HepG2 (cell line): ENCODE results near the gene TGM2. TPM values are rescaled to one million over a fixed set of nuclear protein-coding genes. Genes with fewer than 3 reads are reported as not detected.

Experiments
- CHCHD3 ChIP-seq: sonication (generic); formaldehyde crosslinking; IDR thresholded peaks from 2 replicates; pipeline ENCODE4 v1.8.0; 2022; ENCODE audit warnings: mild to moderate bottlenecking, missing genetic modification reagents, moderate library complexity
- MTF2 ChIP-seq: sonication (generic); formaldehyde crosslinking; IDR thresholded peaks from 2 replicates; pipeline ENCODE4 v1.5.0; 2020; ENCODE audit warnings: missing genetic modification reagents, borderline replicate concordance
- NCOA2 ChIP-seq: sonication (generic); formaldehyde crosslinking; IDR thresholded peaks from 2 replicates; pipeline ENCODE4 v1.8.0; 2022; ENCODE audit warnings: inconsistent platforms
- NFYC ChIP-seq: IDR thresholded peaks from 2 replicates; pipeline ENCODE4 v1.6.1; 2016; ENCODE audit warnings: missing genetic modification reagents, missing compliant biosample characterization
- NKX3-1 ChIP-seq: sonication (generic); formaldehyde crosslinking; IDR thresholded peaks from 2 replicates; pipeline ENCODE4 v1.5.0; 2020; ENCODE audit warnings: missing genetic modification reagents
- NPAS2 ChIP-seq: sonication (generic); formaldehyde crosslinking; IDR thresholded peaks from 2 replicates; pipeline ENCODE4 v1.8.0; 2022; ENCODE audit warnings: mild to moderate bottlenecking, missing genetic modification reagents, borderline replicate concordance
- RAD21 ChIP-seq: fragments of 450-650 bp; formaldehyde crosslinking; IDR thresholded peaks from 2 replicates; pipeline ENCODE4 v1.5.0; 2020; ENCODE audit warnings: mild to moderate bottlenecking
- RFX5 ChIP-seq: IDR thresholded peaks from 2 replicates; pipeline ENCODE4 v1.6.1; 2011; ENCODE audit warnings: low read depth, low read length, improper control_type of control experiment
- SMARCE1 ChIP-seq: fragments of 450-650 bp; IDR thresholded peaks from 2 replicates; pipeline ENCODE4 v1.6.1; 2017; ENCODE audit warnings: borderline replicate concordance
- ZC3H13 ChIP-seq: sonication (generic); formaldehyde crosslinking; IDR thresholded peaks from 2 replicates; pipeline ENCODE4 v1.8.1; 2023; ENCODE audit warnings: mild to moderate bottlenecking, missing genetic modification reagents, moderate library complexity
- ZMYM2 ChIP-seq: sonication (generic); formaldehyde crosslinking; IDR thresholded peaks from 2 replicates; pipeline ENCODE4 v1.8.0; 2022; ENCODE audit warnings: mild to moderate bottlenecking, missing genetic modification reagents
- ZNF556 ChIP-seq: sonication (generic); formaldehyde crosslinking; IDR thresholded peaks from 2 replicates; pipeline ENCODE4 v1.4.0; 2020; ENCODE audit warnings: mild to moderate bottlenecking, missing genetic modification reagents, borderline replicate concordance
- ZNF562 ChIP-seq: sonication (generic); formaldehyde crosslinking; IDR thresholded peaks from 2 replicates; pipeline ENCODE4 v1.8.0; 2022; ENCODE audit warnings: missing genetic modification reagents, borderline replicate concordance
- polyA plus RNA-seq, 8 experiments: library from polyadenylated mRNA; depleted of rRNA in 3 of 8; stranded (reverse) in 7 of 8; unstranded in 1 of 8; fragments of >200 nt; fragmentation: Illumina TruSeq in 4 of 8; extraction: Trizol in 4 of 8; gene quantifications; 2 replicates each; pipeline versions ENCODE4 v1.2.1 to v1.2.3, GENCODE V29; 2011 to 2016; ENCODE audit warnings: low read depth in 4 of 8, missing spikeins in 1 of 8, mixed read lengths in 1 of 8; ENCODE audit not compliant: insufficient read depth in 1 of 8
- total RNA-seq, 5 experiments: library from RNA; depleted of rRNA; stranded (reverse); fragments of >200 nt; fragmentation: Illumina TruSeq; extraction: Trizol; gene quantifications; 2 replicates each; pipeline ENCODE4 v1.2.3, GENCODE V29; 2016; ENCODE audit warnings: low read depth in 1 of 5
- TF ChIP-seq, protein P1 (sequence below): sonication (generic); formaldehyde crosslinking; IDR thresholded peaks from 2 replicates; pipeline ENCODE4 v1.4.0; 2020; ENCODE audit warnings: missing genetic modification reagents, mild to moderate bottlenecking, borderline replicate concordance
- TF ChIP-seq, protein P2 (sequence below): sonication (generic); formaldehyde crosslinking; conservative IDR thresholded peaks from 2 replicates; pipeline ENCODE4 v1.8.0; 2022; ENCODE audit warnings: missing genetic modification reagents
- TF ChIP-seq, protein P3 (sequence below): sonication (generic); formaldehyde crosslinking; IDR thresholded peaks from 2 replicates; pipeline ENCODE4 v1.5.0; 2020; ENCODE audit warnings: mild to moderate bottlenecking, missing genetic modification reagents, borderline replicate concordance
- TF ChIP-seq, protein P4 (sequence below): IDR thresholded peaks from 2 replicates; pipeline ENCODE4 v1.6.1; 2018; ENCODE audit warnings: missing genetic modification reagents, mild to moderate bottlenecking, missing compliant biosample characterization
- TF ChIP-seq, protein P5 (sequence below): IDR thresholded peaks from 2 replicates; pipeline ENCODE4 v1.6.1; 2016; ENCODE audit warnings: control low read depth

Gene TGM2
- total and polyA plus RNA-seq, 2 of the 13 experiments (the other 11 are each of a cell fraction or from before 2014, with no cell fraction given) = 4.2 to 46.4 TPM

DNA sequence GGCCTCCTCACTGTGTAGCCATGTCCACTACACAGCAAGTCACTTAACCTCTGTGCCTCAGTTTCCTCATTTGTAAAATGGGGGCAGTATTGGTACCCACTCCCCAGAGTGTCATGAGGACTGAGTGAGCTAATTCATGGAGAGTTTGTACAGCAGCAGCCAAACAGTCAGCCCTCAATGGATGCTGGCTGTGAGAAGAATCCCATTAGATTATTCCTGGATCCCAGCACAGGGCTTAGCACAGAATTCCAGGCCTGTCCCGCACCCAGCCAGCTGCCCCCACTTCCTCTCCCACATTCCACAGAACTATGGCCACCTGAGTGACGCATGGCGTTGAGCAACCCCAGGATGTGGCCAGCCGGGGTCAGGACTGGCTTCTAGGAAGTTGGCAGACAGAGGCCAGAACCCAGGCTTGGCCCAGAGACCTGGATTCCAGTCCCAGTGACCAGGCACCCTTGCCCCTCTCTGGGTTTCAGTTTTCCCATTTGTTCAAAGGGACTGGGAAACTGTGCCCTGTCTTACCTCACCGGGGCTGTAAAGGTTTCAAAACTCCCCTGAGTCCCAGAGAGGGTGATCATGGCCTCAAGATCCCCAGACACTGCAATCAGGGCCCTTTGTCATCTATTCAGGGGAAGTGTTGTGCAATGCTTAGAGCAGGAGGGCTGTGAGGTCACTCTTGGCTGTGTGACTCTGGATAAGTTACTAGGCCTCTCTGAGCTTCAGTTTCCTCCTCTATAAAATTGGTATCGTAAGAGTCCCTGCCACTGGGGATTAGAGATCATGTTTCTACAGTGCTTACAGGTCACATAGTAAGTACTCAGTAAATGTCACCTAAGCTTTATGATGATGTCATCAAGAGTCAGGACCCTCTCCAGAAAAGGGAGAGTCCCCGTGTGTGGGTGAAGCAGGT is 3.0 kb upstream of the TGM2 start (continued):
- TF ChIP-seq MTF2 (CRISPR knock-in tag) (no peak), ZMYM2 (CRISPR knock-in tag) (0 out of 2 replicates have a peak, but pooled peaks have one; percentile 23), RAD21 (CRISPR knock-in tag) (peak; percentile 33; the same call in 1 of the 2 replicates), RFX5 (no peak), ZNF556 (CRISPR knock-in tag) (no peak), CHCHD3 (CRISPR knock-in tag) (no peak), ZC3H13 (CRISPR knock-in tag) (no peak), NCOA2 (CRISPR knock-in tag) (peak; percentile 80), SMARCE1 (no peak), ZNF562 (no peak), NKX3-1 (CRISPR knock-in tag) (no peak), NFYC (CRISPR knock-in tag) (no peak), NPAS2 (CRISPR knock-in tag) (no peak)
- TF ChIP-seq, protein P1, sequence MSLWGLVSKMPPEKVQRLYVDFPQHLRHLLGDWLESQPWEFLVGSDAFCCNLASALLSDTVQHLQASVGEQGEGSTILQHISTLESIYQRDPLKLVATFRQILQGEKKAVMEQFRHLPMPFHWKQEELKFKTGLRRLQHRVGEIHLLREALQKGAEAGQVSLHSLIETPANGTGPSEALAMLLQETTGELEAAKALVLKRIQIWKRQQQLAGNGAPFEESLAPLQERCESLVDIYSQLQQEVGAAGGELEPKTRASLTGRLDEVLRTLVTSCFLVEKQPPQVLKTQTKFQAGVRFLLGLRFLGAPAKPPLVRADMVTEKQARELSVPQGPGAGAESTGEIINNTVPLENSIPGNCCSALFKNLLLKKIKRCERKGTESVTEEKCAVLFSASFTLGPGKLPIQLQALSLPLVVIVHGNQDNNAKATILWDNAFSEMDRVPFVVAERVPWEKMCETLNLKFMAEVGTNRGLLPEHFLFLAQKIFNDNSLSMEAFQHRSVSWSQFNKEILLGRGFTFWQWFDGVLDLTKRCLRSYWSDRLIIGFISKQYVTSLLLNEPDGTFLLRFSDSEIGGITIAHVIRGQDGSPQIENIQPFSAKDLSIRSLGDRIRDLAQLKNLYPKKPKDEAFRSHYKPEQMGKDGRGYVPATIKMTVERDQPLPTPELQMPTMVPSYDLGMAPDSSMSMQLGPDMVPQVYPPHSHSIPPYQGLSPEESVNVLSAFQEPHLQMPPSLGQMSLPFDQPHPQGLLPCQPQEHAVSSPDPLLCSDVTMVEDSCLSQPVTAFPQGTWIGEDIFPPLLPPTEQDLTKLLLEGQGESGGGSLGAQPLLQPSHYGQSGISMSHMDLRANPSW = no peak
- TF ChIP-seq, protein P2, sequence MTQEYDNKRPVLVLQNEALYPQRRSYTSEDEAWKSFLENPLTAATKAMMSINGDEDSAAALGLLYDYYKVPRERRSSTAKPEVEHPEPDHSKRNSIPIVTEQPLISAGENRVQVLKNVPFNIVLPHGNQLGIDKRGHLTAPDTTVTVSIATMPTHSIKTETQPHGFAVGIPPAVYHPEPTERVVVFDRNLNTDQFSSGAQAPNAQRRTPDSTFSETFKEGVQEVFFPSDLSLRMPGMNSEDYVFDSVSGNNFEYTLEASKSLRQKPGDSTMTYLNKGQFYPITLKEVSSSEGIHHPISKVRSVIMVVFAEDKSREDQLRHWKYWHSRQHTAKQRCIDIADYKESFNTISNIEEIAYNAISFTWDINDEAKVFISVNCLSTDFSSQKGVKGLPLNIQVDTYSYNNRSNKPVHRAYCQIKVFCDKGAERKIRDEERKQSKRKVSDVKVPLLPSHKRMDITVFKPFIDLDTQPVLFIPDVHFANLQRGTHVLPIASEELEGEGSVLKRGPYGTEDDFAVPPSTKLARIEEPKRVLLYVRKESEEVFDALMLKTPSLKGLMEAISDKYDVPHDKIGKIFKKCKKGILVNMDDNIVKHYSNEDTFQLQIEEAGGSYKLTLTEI (CRISPR knock-in tag) = no peak
- TF ChIP-seq, protein P3, sequence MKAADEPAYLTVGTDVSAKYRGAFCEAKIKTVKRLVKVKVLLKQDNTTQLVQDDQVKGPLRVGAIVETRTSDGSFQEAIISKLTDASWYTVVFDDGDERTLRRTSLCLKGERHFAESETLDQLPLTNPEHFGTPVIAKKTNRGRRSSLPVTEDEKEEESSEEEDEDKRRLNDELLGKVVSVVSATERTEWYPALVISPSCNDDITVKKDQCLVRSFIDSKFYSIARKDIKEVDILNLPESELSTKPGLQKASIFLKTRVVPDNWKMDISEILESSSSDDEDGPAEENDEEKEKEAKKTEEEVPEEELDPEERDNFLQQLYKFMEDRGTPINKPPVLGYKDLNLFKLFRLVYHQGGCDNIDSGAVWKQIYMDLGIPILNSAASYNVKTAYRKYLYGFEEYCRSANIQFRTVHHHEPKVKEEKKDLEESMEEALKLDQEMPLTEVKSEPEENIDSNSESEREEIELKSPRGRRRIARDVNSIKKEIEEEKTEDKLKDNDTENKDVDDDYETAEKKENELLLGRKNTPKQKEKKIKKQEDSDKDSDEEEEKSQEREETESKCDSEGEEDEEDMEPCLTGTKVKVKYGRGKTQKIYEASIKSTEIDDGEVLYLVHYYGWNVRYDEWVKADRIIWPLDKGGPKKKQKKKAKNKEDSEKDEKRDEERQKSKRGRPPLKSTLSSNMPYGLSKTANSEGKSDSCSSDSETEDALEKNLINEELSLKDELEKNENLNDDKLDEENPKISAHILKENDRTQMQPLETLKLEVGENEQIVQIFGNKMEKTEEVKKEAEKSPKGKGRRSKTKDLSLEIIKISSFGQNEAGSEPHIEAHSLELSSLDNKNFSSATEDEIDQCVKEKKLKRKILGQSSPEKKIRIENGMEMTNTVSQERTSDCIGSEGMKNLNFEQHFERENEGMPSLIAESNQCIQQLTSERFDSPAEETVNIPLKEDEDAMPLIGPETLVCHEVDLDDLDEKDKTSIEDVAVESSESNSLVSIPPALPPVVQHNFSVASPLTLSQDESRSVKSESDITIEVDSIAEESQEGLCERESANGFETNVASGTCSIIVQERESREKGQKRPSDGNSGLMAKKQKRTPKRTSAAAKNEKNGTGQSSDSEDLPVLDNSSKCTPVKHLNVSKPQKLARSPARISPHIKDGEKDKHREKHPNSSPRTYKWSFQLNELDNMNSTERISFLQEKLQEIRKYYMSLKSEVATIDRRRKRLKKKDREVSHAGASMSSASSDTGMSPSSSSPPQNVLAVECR (CRISPR knock-in tag) = no peak; the same call in 1 of the 2 replicates
- TF ChIP-seq, protein P4, sequence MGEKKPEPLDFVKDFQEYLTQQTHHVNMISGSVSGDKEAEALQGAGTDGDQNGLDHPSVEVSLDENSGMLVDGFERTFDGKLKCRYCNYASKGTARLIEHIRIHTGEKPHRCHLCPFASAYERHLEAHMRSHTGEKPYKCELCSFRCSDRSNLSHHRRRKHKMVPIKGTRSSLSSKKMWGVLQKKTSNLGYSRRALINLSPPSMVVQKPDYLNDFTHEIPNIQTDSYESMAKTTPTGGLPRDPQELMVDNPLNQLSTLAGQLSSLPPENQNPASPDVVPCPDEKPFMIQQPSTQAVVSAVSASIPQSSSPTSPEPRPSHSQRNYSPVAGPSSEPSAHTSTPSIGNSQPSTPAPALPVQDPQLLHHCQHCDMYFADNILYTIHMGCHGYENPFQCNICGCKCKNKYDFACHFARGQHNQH = peak; percentile 38; the same call in 1 of the 2 replicates
- TF ChIP-seq, protein P5, sequence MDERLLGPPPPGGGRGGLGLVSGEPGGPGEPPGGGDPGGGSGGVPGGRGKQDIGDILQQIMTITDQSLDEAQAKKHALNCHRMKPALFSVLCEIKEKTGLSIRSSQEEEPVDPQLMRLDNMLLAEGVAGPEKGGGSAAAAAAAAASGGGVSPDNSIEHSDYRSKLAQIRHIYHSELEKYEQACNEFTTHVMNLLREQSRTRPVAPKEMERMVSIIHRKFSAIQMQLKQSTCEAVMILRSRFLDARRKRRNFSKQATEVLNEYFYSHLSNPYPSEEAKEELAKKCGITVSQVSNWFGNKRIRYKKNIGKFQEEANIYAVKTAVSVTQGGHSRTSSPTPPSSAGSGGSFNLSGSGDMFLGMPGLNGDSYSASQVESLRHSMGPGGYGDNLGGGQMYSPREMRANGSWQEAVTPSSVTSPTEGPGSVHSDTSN (CRISPR knock-in tag) = peak; percentile 68
